Caco-2 (cell line): Measurements from ENCODE around the gene POMC. TPM values are rescaled to one million over a fixed set of nuclear protein-coding genes. Genes with fewer than 3 reads are reported as not detected.

Source experiments
- BruUV-seq: library from RNA; stranded (reverse); fragments of 400-500 nt; replicated peaks from 2 replicates; lab custom pipeline; 2021; lab: Mats Ljungman, UMichigan
- CTCF ChIA-PET: fragments of 300-600 bp; sonication (Branson Sonifier 250); formaldehyde crosslinking; loops from one replicate; lab custom pipeline; 2022; ENCODE audit warnings: antibody characterized with exemption; lab: Charles Lee
- POLR2A ChIA-PET: fragments of 300-600 bp; sonication (Branson Sonifier 250); formaldehyde crosslinking; loops from one replicate; lab custom pipeline; 2022; ENCODE audit warnings: antibody characterized with exemption; lab: Charles Lee
- DNase-seq, 2 experiments: peaks; one replicate each; pipeline versions ENCODE4 v3.0.0 to v3.0.0-alpha.2; 2020 to 2022
- H3K27me3 ChIP-seq: replicated peaks from 2 replicates; pipeline ENCODE4 v1.6.0; 2011; ENCODE audit warnings: low read length; ENCODE audit not compliant: control insufficient read depth, insufficient read depth
- H3K36me3 ChIP-seq: 2 replicates; pipeline ENCODE4 v1.5.1; 2011; ENCODE audit warnings: low read length; ENCODE audit not compliant: control insufficient read depth, insufficient read depth
- H3K4me1 ChIP-seq: fragments of 250-450 bp; sonication (Bioruptor Pico); 2 replicates; pipeline ENCODE4 v1.5.1; 2020; ENCODE audit warnings: mild to moderate bottlenecking
- H3K4me3 ChIP-seq: 2 replicates; pipeline ENCODE4 v1.5.1; 2011; ENCODE audit warnings: low read depth, mild to moderate bottlenecking, control low read depth, low read length
- H3K9me3 ChIP-seq: fragments of 250-450 bp; sonication (Bioruptor Pico); 2 replicates; pipeline ENCODE4 v1.5.1; 2020; ENCODE audit warnings: mild to moderate bottlenecking, moderate library complexity
- H3K27ac Mint-ChIP-seq: one replicate; pipeline ENCODE4 v1.8.0; 2022; ENCODE audit warnings: mixed read lengths; ENCODE audit not compliant: unreplicated experiment
- H3K27me3 Mint-ChIP-seq: one replicate; pipeline ENCODE4 v1.8.0; 2022; ENCODE audit warnings: mixed read lengths; ENCODE audit not compliant: insufficient read depth, unreplicated experiment
- H3K36me3 Mint-ChIP-seq: one replicate; pipeline ENCODE4 v1.8.0; 2022; ENCODE audit warnings: mild to moderate bottlenecking, mixed read lengths; ENCODE audit not compliant: insufficient read depth, unreplicated experiment
- H3K4me1 Mint-ChIP-seq: one replicate; pipeline ENCODE4 v1.8.0; 2022; ENCODE audit warnings: low read depth, mixed read lengths; ENCODE audit not compliant: unreplicated experiment
- H3K4me3 Mint-ChIP-seq: one replicate; pipeline ENCODE4 v1.8.0; 2022; ENCODE audit warnings: mild to moderate bottlenecking, moderate library complexity, mixed read lengths; ENCODE audit not compliant: unreplicated experiment
- H3K9me3 Mint-ChIP-seq: one replicate; pipeline ENCODE4 v1.8.0; 2022; ENCODE audit warnings: mixed read lengths; ENCODE audit not compliant: unreplicated experiment
- CTCF ChIP-seq, 2 experiments: fragments of 200-600 bp in 1 of 2; IDR thresholded peaks; 1 replicate in 1 of 2; 2 replicates in 1 of 2; pipeline versions ENCODE4 v1.5.1 to v1.8.0; 2011 to 2022; ENCODE audit warnings: antibody characterized with exemption in 1 of 2, control low read depth in 1 of 2, inconsistent platforms in 1 of 2, low read depth in 1 of 2, low read length in 1 of 2, mild to moderate bottlenecking in 1 of 2, moderate library complexity in 1 of 2; ENCODE audit not compliant: insufficient read depth in 1 of 2, severe bottlenecking in 1 of 2, unreplicated experiment in 1 of 2
- intact Hi-C: fragments of 100-400 bp; cut with micrococcal nuclease; formaldehyde crosslinking; loops from one replicate; pipeline ENCODE4 v1.10.0; 2022; ENCODE audit not compliant: unreplicated experiment
- total RNA-seq: library from RNA; stranded (reverse); gene quantifications from 2 replicates; pipeline ENCODE4 v1.2.3, GENCODE V29; 2022

The POMC gene
- total RNA-seq, 1 experiment from 2014 or later, result 14.9 TPM

- Mint-ChIP-seq H3K4me1 (no peaks in the 10 kb centered on the region), H3K27me3 (peaks cover 8% of the 10 kb centered on the region), H3K27ac (no peak overlapping the region), H3K4me3 (no peak overlapping the region), H3K36me3 (no peaks in the 10 kb centered on the region), H3K9me3 (peaks cover under 1% of the 10 kb centered on the region)
- Histone ChIP-seq H3K27me3 (no peaks in the 10 kb centered on the region), H3K4me1 (no peaks in the 10 kb centered on the region), H3K4me3 (no peak overlapping the region), H3K9me3 (no peaks in the 10 kb centered on the region), H3K36me3 (no peaks in the 10 kb centered on the region)
- intact Hi-C loops, result no loop called here
- BruUV-seq, result no TSS peak
- DNase-seq, result no peak
- ChIA-PET POLR2A (no interaction called here), CTCF (no interaction called here)
- no peak for TF ChIP-seq CTCF (IDR thresholded peaks at IDR 0.05; ENCODE audit: insufficient read depth in 1 of 2, low read depth in 1 of 2, low read length in 1 of 2, severe bottlenecking in 1 of 2, unreplicated experiment in 1 of 2)
Measured at GRCh38 chr2:25176541-25177181, 8.3 kb upstream of the POMC start.

- no peak for DNase-seq
- no peaks in the 10 kb centered on the region for H3K36me3 ChIP-seq
- Mint-ChIP-seq H3K27me3 (peaks cover 8% of the 10 kb centered on the region), H3K36me3 (no peaks in the 10 kb centered on the region), H3K4me3 (no peak overlapping the region), H3K27ac (no peak overlapping the region), H3K9me3 (no peaks in the 10 kb centered on the region), H3K4me1 (no peaks in the 10 kb centered on the region)
- no peak for TF ChIP-seq CTCF (IDR thresholded peaks at IDR 0.05; ENCODE audit: insufficient read depth in 1 of 2, low read depth in 1 of 2, low read length in 1 of 2, severe bottlenecking in 1 of 2, unreplicated experiment in 1 of 2)
- no peaks in the 10 kb centered on the region for H3K4me1 ChIP-seq
- POLR2A ChIA-PET, result no interaction called here
- H3K27me3 ChIP-seq, result no peaks in the 10 kb centered on the region
- no peak overlapping the region for H3K4me3 ChIP-seq
- no peaks in the 10 kb centered on the region for H3K9me3 ChIP-seq
- no TSS peak for BruUV-seq
- CTCF ChIA-PET, result no interaction called here
- intact Hi-C loops, result no loop called here
Measured at GRCh38 chr2:25176138-25176537, 7.8 kb upstream of the POMC start.

GRCh38 chr2:25174192-25174861, 5.9 kb upstream of the POMC start:
- no peak overlapping the region for H3K4me3 Mint-ChIP-seq
- no peak overlapping the region for H3K27ac Mint-ChIP-seq
- H3K9me3 Mint-ChIP-seq, result no peaks in the 10 kb centered on the region
- Histone ChIP-seq H3K36me3 (no peaks in the 10 kb centered on the region), H3K27me3 (no peaks in the 10 kb centered on the region), H3K4me1 (no peaks in the 10 kb centered on the region), H3K9me3 (no peaks in the 10 kb centered on the region), H3K4me3 (no peak overlapping the region)
- H3K27me3 Mint-ChIP-seq, result peaks cover 12% of the 10 kb centered on the region
- POLR2A ChIA-PET, result no interaction called here
- intact Hi-C loops, result no loop called here
- H3K4me1 Mint-ChIP-seq, result no peaks in the 10 kb centered on the region
- CTCF ChIA-PET, result interaction anchor here (0.6 to 1.0 kb wide), 2 partner anchors 8 to 133 kb away, joined by 3 to 4 read pairs; no protein-coding TSS in a partner anchor
- no peaks in the 10 kb centered on the region for H3K36me3 Mint-ChIP-seq
- DNase-seq, result no peak
- no TSS peak for BruUV-seq
- TF ChIP-seq CTCF (IDR thresholded peaks at IDR 0.05; ENCODE audit: insufficient read depth in 1 of 2, low read depth in 1 of 2, low read length in 1 of 2, severe bottlenecking in 1 of 2, unreplicated experiment in 1 of 2), result no peak
